HG03571 (cell line): ENCODE measurements around the gene ADNP.
"Not testable (repeated sequence)": the region's sequence is repeated elsewhere in the genome, so short reads cannot be mapped to it uniquely, and the experiment has no call there.

Experiments used
- ATAC-seq: cut with Tn5 transposase; IDR thresholded peaks from one replicate; pipeline ENCODE4 v1.9.1; 2021; ENCODE audit not compliant: unreplicated experiment

The ADNP gene

GRCh38 chr20:50931306-50932015, at the start of gene ADNP:
Gene ADNP, minus strand, starts transcription at chr20:50931437. Its CDS starts 27,441 bp downstream, at chr20:50903996.
- ATAC-seq = peak; percentile 51

GRCh38 chr20:50980071-50980681, 48.9 kb upstream of the ADNP start:
- ATAC-seq = no peak

GRCh38 chr20:50978533-50978932, 47.3 kb upstream of the ADNP start:
- ATAC-seq = not testable (repeated sequence)

- no peak for ATAC-seq
These were observed 46.1 kb upstream of the ADNP start for GRCh38 chr20:50977066-50978021.

GRCh38 chr20:50975701-50976330, 44.6 kb upstream of the ADNP start:
- no peak for ATAC-seq

- no peak for ATAC-seq
These were observed 38.7 kb upstream of the ADNP start for GRCh38 chr20:50969912-50970311.

- no peak for ATAC-seq
These were observed 38.2 kb upstream of the ADNP start for GRCh38 chr20:50969435-50969834.

GRCh38 chr20:50968289-50968688, 37.1 kb upstream of the ADNP start:
- no peak for ATAC-seq

GRCh38 chr20:50967586-50967985, 36.3 kb upstream of the ADNP start:
- no peak for ATAC-seq

GRCh38 chr20:50959543-50960126, 28.4 kb upstream of the ADNP start:
- ATAC-seq = no peak

GRCh38 chr20:50958615-50959542, 27.6 kb upstream of the ADNP start, which contains the start of gene MOCS3:
Gene MOCS3, plus strand, starts transcription at chr20:50958818. Its CDS starts 25 bp downstream, at chr20:50958843.
- ATAC-seq = peak; percentile 65

GRCh38 chr20:50957798-50958614, 26.8 kb upstream of the ADNP start, which contains the start of gene DPM1:
Gene DPM1, minus strand, starts transcription at chr20:50958532. Its CDS starts 9 bp downstream, at chr20:50958523.
- ATAC-seq = peak; percentile 76

GRCh38 chr20:50957276-50957675, 26.0 kb upstream of the ADNP start:
- ATAC-seq = no peak

GRCh38 chr20:50953821-50954220, 22.6 kb upstream of the ADNP start:
- ATAC-seq = no peak

- no peak for ATAC-seq
These were observed 22.0 kb upstream of the ADNP start for GRCh38 chr20:50953196-50953595.

GRCh38 chr20:50948132-50948785, 17.0 kb upstream of the ADNP start:
- no peak for ATAC-seq

- ATAC-seq = no peak
These were observed 11.8 kb upstream of the ADNP start for GRCh38 chr20:50943069-50943468.

GRCh38 chr20:50933589-50933988, 2.4 kb upstream of the ADNP start:
- ATAC-seq = no peak
